ENCODE results near the gene PHLDB1.
A peak's percentile ranks its signal among the peaks of the same experiment; 100 is the strongest.
"Not testable (repeated sequence)": the region's sequence is repeated elsewhere in the genome, so short reads cannot be mapped to it uniquely, and the experiment has no call there.

PHLDB1 gene

DNA sequence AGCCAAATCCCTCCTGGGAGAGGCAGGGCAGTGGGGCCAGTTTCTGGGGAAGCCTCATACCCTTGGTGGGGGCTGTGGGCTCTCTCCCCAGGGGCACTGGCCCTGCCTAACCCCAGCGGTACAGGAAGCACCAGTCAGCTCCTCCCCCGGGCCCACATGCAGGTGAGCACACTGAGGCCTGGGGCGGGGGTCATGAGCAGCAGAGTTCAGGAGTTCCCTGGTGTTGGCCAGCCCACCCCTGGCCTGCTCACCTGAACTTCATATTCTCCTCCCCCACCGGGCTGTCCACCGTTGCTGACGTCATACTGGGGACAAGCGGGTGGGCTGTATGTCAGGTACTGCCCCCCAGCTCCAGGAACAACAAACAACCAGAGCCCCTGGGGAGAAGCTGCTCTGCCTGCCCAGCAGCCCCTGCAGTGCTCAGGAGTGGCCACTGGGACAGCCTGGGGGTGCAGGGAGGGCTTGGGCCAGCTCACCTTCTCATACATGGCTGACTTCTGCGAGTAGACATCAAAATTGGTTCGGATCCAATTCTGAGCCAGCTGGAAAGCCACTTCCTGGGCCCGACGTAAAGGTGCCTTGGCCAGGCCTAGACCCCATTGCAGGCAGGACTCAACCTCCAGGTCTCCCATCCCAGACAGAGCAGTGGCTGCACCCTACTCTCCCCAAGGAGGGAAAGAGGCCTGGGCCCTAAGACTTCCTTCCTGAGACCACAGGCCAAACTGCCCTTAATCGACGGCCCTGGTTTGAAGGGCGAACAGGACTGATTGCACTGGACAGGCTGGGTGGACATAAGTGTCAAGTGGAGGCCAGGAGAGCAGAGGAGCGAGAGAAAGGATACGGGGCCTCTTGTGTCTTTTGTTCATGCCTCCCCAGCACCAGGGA is 51.3 kb downstream of the PHLDB1 start:
- no peak for DNase-seq (ENCODE audit: low read depth in 2 of 2)

DNA sequence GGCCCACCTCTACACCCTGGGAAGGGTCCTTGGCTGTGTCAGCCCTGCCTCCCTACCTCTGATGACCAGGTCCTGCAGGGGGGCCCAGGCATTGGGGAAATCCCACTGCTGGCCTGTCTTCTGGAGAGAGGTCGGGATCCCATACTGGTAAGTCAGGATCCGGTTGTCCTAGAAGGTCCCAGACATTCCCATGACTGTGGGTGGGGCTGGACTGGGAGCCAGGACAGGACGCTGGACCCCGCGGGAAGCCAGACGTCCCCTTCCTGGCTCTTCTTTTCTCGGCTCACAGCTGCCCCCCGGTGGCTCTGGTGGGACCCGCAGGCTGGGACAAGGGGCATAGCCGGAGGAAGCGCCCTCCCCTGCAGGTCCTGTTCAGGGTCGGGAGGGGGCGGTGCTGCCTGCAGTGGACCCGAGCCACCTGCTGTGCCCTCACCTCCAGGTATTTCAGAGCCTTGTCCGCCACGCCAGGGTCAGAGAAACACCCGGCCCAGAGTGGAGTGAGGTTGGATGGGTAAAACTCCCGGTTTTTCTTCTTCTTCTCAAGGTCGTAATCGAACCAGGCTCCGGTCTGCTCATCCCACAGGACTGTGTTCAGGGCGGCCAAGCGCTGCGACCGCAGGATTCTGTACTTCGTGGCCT is 52.0 kb downstream of the PHLDB1 start:
- peak; percentile 84 to 96 for DNase-seq (ENCODE audit: low read depth in 2 of 2)

DNA sequence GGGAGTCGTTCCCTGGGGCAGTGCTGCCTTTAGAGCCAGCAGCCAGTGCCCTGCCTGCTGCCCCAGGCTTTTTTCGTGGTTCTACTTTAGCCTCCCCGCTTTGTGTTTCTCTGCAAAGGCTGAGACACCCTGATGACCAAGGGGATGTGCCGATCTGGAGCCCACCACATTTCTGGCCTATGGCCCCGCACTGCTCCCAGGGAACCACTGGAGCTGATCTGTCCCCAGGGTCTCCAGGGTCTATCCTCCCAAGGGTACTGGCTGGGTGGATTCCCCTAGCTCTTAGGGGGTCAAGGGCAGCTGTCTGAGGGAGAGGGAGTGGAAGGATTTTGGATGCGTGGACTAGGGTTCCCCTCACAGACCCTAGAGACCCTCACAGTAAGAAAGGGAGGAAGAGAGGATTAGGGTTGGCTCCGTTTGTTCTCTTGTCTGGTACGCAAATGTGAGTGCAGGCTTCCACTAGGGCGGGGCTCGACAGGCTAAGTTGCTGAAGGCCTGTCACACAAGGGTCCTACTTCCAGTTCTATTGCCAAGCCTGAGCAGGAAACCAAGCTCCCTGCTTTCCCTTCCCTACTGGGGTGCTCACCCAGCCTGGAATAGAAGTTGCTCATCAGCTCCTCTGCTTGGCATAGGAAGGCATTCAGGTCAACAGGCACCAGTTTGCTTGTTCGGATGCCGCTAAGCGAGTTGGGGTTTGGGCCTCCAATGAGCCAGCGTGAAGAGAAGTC is 52.7 kb downstream of the PHLDB1 start:
- no peak for DNase-seq (ENCODE audit: low read depth in 2 of 2)

DNA sequence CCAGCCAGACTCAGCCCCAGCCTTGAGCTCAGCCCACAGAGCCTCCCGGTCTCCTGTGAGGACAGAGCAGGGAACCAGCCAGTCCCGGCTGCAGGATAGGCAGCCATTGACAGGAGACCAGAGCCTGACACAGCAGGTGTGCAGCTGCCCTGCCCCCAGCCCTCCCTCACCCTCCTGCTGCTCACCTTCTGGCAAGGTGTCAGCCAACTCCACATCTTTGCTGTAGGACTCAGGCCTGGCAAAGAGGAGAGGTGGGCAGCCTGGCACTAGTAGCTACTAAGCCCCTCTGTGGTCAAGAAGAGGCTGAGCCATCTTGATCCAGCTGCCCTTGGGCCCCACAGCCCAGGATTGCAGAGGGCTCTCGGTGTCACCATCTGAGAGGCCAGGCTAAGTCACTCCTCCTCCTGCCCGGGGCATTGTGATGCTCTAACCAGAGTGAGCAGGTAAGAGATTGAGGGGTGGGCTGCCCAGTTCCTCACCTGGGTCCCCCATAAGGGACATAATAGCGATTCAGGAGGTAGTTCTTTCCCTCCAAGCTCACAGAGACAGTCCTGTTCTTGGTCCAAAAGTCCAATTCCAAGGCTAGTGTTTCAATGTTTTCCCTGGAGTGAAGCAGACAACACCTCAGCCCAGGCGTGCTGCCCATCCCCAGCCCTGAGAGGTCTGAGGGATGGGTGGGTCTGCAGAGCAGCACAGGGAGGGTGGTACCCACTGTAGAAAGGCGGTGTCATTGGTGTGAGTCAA is 53.4 kb downstream of the PHLDB1 start:
- no peak for DNase-seq (ENCODE audit: low read depth in 2 of 2)

DNA sequence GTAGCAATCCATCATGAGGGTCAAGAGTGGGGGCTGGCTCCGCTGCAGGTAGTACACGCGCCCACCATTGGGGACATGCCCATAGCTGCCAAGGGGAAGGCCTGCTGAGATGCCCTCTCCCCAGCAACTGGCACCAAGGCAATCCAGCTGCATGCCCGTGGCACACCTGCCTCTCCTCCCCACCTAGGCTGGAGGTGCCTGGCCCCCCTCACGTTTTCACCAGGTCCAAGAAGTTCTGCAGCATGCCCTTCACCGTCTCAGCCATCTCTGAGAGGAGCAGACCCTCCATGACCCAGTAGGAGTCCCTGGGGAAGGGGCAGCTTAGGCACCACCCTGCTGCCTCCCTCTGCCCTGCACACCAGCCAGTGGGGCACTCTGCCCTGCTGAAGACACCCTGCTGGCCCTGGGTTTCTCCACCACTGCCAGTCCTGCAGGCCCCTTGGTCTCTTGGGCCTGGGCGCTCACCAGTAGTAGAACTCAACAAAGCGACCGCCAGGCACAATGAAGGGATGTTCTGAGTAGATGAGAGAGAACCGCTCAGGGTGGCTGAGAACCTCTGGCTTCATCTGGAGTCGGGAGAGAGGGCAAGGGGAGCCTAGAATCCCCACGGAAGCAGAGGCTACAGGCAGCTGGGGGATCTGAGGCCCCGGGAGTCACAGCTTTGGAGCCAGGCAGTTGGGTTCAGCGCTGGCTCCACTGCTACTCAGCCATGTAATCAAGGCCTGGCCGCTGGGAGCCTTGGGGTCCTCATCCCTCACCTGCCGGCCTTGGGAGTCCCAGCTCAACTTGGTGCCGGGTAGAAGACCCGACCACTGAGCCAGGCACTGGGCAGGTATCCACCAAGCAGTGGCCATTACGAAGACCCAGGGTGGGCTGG is 54.2 kb downstream of the PHLDB1 start:
- DNase-seq (ENCODE audit: low read depth in 2 of 2): no peak

DNA sequence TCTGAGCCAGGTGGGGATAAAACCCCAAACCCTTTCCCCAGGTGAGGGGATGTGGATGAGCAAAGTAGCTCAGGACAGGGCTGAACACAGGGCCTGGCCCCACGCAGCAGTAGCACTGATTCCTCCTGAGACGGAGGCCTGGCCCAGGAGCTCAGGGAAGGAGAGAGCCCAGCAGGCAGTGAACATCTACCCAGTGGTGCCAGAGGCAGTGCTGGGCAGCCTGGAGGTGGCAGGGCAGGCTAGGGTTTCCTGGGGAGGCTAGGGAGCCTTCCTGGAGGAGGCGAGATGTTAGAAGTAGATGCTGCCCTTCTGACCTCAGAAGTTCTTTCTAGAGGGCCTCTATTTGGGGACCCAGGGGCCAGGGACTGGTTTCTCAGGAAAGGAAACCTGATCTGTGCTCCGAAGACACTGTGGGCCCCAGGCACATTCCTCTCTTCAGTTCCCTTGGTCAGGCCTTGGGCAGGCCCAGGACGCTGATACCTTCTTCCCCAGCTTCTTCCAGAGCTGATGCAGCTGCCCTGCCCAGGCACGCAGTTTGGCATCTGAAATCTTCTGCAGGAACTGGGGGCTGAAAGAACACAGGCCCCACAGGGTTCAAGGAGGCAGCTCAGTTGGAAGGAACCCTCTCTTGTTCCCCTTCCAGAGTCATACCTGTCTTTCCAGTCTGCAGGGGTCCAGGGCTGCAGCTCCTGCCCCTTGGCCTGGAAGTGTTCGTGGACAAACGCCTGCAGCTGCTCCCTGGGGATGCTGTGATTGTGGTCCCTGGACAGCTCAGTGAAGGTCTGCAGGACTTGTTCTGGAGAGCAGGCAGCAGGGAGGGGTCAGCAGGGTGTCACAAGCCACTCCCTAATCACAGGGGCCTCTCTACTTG is 55.2 kb downstream of the PHLDB1 start:
- DNase-seq (ENCODE audit: low read depth in 2 of 2): no peak

DNA sequence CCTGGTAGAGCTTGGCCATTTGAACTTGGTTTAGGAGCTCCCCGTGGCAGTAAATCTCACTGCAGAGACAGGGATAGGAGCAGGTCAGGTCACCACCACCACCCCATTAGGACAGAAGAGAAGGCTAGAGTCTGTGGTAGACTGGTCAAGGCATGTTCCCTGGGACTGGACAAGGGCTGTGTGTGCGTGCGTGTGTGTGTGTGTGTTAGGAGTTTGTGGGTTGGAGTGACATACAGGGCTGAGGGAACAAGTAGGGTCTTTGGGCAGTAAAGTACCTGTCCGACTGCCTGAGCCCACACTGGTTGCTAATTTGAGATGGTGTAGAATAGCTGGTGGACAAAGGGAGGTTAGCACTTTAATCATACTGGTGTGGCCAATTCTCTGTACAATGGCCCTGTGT is 56.0 kb downstream of the PHLDB1 start:
- no peak for DNase-seq (ENCODE audit: low read depth in 2 of 2)

DNA sequence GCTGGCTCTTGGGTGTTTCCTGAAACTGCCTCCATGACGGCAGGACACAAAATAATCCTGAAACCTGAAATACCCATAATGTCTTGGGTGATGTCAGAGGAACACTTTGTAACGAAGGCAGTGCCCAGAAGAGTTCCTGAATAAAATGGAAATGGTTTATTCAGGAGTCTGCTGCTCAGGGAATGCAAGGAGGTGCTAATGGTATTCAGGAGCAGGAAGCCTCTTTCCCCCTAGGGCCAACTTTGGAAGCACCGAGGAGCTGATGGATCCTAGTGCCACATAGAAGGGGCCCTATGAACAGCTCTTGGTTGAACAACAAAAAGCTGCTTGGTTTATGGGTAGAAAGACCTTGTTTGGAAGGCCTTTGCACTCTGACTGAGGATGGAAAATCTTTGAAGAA is 56.5 kb downstream of the PHLDB1 start:
- DNase-seq (ENCODE audit: low read depth in 2 of 2): no peak

DNA sequence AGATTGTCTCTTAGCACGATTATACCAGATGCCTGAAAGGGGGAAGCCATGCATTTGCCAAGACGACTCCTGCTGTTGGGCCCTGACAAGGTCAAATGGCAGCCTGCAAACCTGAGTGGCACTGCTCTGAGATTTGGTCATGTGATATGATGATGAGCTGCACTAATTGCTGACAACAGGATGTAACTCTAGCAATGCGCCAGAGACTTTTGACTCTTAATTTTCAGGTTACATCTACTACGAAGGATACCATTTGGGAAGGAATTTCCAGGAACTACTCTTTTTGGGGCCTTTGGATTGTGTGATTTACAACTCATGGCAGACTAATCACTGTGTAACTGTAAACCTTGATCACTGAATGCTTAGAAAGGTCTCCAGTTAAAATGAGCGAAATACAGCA is 59.0 kb downstream of the PHLDB1 start:
- DNase-seq (ENCODE audit: low read depth in 2 of 2): no peak

DNA sequence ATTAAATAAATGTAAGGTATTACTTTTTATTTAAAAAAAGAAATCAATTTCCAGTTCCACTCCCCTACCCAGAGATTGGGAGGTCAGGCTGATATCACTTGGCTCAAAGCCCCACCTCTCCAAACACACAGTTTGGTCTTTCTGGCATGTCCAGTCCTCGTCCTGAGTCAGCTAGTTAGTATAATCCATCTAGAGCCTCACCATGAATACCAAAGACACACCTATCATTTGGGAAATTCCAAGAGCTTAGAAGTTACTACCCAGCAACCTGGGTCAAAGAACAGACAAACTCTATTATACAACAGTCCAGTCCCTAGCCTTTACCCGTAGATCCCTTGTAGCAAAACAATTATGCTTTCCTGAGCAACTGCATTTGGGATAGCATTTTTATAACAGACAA is 62.6 kb downstream of the PHLDB1 start:
- no peak for DNase-seq (ENCODE audit: low read depth in 2 of 2)

DNA sequence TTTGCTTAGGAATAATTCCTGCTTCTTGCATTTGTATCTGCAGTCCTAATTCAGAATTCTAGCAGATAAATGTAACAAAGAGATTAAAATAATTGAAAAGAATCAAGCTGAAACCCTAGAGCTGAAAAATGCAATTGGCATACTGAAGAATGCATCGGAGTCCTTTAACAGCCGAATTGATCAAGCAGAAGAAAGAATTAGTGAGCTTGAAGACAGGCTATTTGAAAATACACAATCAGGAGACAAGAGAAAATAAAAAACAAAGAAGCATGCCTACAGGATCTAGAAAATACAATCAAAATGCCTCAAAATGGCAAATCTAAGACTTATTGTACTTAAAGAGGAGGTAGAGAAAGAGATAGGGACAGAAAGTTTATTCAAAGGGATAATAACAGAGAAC is 63.8 kb downstream of the PHLDB1 start:
- no peak for DNase-seq (ENCODE audit: low read depth in 2 of 2)

DNA sequence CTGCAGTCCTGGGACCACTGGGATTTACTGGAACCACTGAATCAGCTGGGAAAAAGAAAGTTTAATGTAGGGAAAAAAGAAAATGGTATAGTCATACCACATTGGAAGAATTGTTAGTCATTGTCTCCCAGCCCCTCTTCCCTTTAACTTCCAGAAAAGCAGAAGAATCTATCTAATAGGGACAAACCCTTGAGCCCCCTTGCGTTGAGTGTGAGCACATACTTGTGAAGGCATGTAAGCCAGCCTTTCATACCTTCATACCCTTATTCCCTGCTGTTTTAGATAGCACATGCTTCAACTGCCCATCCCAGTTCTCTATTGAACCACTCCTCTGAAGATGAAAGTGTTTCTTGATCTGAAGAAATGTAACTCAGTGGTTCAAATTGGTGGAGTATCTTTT is 65.4 kb downstream of the PHLDB1 start:
- no peak for DNase-seq (ENCODE audit: low read depth in 2 of 2)

DNA sequence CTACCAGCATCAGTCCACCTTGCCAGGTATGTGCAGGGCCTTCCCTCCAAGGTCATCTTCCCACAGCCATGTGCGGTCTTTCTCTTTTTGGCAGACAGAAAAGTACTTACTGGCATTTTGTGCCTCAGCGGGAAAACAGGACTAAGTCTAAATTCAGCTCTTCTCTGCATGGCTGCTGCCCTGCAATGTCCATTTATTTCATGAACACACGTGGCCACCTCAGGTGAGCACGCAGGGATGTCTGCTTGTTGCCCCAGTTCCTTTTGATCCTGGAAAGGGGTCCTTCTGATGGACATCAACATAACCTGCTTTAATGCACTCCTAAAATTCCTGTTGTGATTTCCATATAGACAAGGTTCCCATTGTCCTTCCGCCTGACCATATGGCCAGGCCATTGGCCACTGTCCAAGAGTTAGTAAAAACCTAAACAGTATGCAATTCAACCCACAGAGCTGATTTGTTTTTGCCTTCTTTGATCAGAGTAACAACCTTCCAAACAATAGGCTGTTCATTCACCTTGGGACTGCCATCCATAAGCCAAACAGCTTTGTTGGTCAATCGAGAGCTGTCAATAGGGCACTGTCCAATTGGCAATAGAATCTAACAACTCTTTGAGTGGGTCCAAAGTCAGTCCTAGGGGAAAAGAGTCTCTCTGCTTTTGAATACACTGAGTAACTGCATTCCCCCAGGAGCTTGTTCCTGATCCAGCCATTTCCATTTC is 66.1 kb downstream of the PHLDB1 start:
- DNase-seq (ENCODE audit: low read depth in 2 of 2): no peak

DNA sequence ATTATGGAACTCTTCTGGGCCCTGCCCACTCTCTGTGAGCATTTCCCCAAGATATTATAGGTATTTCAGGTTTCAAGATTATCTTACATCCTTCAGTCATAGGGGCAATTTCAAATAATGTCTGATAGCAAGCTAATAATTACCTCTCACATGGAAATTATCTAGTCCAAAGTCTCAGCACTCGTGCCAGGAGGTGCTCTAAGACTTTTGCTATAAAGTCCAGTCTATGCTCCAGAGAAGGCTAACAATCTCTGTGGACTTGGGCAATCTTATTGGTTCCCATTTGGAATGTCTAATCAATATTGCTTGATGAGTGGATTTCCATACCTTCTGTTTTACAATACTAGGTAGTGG is 66.6 kb downstream of the PHLDB1 start:
- DNase-seq (ENCODE audit: low read depth in 2 of 2): no peak

DNA sequence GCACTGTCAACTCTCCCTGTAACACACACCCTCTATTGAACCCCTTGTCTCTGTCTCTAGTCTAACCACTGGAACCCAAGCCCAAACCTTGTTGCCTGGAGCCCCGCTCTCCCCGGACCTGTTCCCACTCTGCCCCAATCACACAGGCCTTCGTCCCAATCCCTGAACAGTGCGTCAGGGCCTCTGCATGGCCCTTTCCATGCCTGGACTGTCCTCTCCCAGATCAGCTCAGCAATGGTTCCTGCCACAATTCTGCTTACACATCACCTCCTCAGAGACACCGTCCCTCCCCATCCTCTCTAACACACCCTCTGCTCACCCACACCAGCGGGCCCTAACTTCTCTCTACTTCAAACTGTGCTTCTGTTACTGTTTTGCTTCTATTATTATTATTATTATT is 70.6 kb downstream of the PHLDB1 start:
- DNase-seq (ENCODE audit: low read depth in 2 of 2): no peak

DNA sequence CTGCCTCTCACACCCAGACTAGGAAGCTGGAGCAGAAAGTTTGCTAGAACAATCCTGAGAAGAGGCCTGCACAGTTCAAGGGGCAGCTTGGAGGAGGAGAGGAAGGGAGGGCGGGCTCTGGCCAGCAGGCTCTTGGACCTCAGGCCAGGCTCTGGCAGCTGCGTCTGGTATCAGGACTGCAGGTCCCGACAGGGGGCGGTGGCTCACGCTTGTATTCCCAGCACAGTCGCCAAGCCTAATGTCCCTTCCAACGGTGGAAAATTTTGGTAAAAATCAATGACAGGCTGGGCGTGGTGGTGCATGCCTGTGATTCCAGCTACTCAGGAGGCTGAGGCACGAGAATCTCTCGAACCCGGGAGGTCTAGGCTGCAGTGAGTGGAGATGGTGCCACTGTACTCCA is 71.5 kb downstream of the PHLDB1 start:
- DNase-seq (ENCODE audit: low read depth in 2 of 2): not testable (repeated sequence)

DNA sequence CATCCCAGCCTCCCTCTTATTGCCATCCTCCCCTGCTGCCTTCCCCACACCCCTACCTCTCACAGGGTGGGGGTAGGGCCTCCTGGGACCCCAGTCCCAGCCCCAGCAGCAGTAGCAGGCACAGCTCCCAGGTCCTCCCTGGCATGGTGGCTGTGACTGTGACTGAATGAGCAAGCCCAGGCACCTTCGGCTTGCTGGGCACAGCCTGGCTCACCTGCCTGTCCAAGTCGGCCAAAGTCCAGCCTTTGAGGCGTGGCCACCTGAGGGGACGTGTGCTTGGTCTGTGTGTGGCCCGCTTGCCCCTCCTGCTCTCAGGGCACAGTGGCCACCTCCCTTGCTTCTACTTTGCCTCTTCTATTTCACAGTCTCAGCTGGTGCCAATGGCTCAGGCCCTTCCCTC is 72.1 kb downstream of the PHLDB1 start, which contains the start of gene TREH:
Gene TREH, minus strand, starts transcription at position 168 of the 400 bp plus-strand sequence. Its CDS starts 23 bp downstream, at position 145.
- no peak for DNase-seq (ENCODE audit: low read depth in 2 of 2)

DNA sequence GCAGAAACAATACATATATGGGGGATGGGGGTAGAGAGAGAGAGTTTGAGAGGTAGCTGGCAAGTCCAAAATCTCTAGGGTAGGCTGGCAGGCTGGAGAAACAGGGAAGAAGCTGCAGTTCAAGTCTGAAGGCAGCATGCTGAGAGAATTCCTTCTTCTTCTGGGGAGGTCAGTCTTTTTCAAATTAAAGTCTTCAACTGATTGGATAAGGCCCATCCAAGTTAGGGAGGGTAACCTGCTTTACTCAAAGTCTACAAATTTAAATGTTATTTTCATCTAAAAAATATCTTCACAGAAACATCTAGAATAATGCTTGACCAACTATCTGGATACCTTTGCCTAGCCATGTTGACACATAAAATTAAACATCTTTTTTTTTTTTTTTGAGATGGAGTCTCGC is 75.0 kb downstream of the PHLDB1 start:
- no peak for DNase-seq (ENCODE audit: low read depth in 2 of 2)

DNA sequence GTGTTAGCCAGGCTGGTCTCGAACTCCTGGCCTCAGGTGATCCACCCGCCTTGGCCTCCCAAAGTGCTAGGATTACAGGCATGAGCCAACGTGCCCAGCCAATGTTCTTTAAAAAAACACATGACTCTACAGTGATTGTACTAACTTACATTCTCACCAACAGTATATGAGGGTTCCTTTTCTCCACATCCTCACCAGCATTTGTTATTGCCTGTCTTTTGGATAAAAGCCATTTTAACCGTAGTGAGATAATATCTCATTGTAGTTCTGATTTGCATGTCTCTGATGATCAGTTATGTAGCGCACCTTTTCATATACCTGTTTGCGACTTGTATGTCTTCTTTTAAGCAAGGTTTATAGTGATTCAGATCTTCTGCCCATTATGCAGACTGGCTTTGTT is 75.5 kb downstream of the PHLDB1 start:
- not testable (repeated sequence) for DNase-seq (ENCODE audit: low read depth in 2 of 2)

Measured in stimulated activated CD4-positive, alpha-beta T cell treated with anti-CD3 and anti-CD28 coated beads, Interleukin-4, amount 100 ng/mL, for 48 hours (primary cell).